ENCODE measurements around the gene STIM2.

The STIM2 gene

DNA sequence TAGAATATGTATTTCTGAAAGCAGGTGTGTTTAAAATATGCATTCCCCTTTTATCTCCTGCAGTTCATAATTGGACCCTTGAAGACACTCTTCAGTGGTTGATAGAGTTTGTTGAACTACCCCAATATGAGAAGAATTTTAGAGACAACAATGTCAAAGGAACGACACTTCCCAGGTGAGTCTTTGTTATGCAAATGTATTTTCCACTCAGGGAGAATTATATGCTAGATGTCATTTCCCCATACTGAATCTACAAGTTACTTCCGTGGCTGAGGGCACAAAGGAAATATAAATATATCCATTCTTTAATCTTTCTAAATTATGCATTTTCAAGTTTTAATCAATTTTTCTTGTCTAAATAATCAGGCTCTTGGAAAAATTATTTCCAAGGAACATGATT lies 134.7 kb downstream of the STIM2 start:
- H3K4me1 ChIP-seq (ENCODE audit: control insufficient read depth in 1 of 2, insufficient read depth in 2 of 2, low read length in 2 of 2): no peaks in the 10 kb centered on the region
- H3K18ac ChIP-seq (ENCODE audit: low read length): no peak overlapping the region
- no peaks in the 10 kb centered on the region for H3K27me3 ChIP-seq (ENCODE audit: insufficient read depth, low read length)
- no peak overlapping the region for H2AFZ ChIP-seq (ENCODE audit: insufficient read depth, low read length, poor library complexity)
- no peak overlapping the region for H3K4me3 ChIP-seq (ENCODE audit: low read depth, low read length)
- H2BK5ac ChIP-seq (ENCODE audit: low read depth, low read length, poor library complexity): no peak overlapping the region
- H4K91ac ChIP-seq (ENCODE audit: low read depth, low read length): no peak overlapping the region
- H3K9ac ChIP-seq (ENCODE audit: low read length): no peak overlapping the region
- no peak overlapping the region for H3K14ac ChIP-seq (ENCODE audit: low read length)
- H3K4me2 ChIP-seq (ENCODE audit: low read length): no peak overlapping the region
- WGBS (ENCODE audit: extremely low coverage, insufficient coverage, insufficient read length): no CpG with 5 or more reads among the region's 2 CpGs
- no peak overlapping the region for H3K27ac ChIP-seq (ENCODE audit: low read depth, low read length)
- H4K12ac ChIP-seq (ENCODE audit: low read depth, low read length): no peak overlapping the region
- H2AK5ac ChIP-seq (ENCODE audit: low read length): no peak overlapping the region
- no peak overlapping the region for H3K4ac ChIP-seq (ENCODE audit: low read depth, low read length)
- H2BK120ac ChIP-seq (ENCODE audit: insufficient read depth, low read length, poor library complexity): no peak overlapping the region
- no peak overlapping the region for H4K8ac ChIP-seq (ENCODE audit: low read depth, low read length)
- DNase-seq: no peak
- no peaks in the 10 kb centered on the region for H3K79me2 ChIP-seq (ENCODE audit: control insufficient read depth, insufficient read depth, low read length, poor library complexity)
- no peaks in the 10 kb centered on the region for H3K9me3 ChIP-seq (ENCODE audit: insufficient read depth, low read depth, low read length)
- no peak overlapping the region for H3K23ac ChIP-seq (ENCODE audit: low read length)
- H2BK12ac ChIP-seq (ENCODE audit: low read length): no peak overlapping the region
- no peaks in the 10 kb centered on the region for H3K79me1 ChIP-seq (ENCODE audit: low read length)
- no peaks in the 10 kb centered on the region for H3K36me3 ChIP-seq (ENCODE audit: control insufficient read depth in 1 of 2, insufficient read depth in 2 of 2, low read length in 2 of 2)

DNA sequence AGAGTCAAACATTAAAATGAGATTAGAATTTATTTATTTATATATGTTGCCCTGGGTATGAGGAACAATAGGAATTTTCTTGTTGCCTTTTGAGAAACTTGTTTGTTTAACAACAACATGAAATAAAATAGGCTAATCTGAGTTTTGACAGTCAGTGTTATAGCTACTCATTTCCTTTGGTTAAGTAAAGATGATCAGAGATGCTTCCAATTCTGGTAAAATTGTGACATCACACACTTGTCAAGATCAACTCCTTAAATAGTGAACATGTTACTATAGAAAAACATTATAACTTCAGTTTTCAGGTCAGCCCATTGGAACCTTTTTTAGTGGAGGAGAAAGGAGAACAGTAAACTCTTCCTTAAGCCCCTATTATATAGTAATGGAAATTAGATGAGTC lies 136.1 kb downstream of the STIM2 start:
- no peak overlapping the region for H3K4ac ChIP-seq (ENCODE audit: low read depth, low read length)

DNA sequence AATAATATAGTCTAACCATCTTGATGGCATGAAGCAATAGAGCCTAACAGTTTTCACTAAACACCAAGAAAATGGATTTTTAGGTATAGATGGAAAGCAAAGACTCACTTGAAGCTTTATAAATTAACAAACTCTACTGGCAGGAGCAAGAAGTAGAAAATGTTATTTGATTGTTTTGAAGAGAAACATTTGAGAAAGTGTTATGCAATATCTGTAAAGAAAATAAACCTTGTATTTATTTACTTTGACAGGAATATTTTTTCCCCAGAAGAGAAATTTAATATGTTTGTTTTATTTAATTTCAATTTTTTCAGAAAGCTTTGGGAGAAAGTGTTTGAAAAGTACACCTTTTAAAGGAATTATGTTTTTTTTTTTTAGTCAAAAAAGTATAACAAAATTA lies 139.0 kb downstream of the STIM2 start:
- Histone ChIP-seq H4K91ac (ENCODE audit: low read depth, low read length) (no peak overlapping the region), H3K79me2 (ENCODE audit: control insufficient read depth, insufficient read depth, low read length, poor library complexity) (no peaks in the 10 kb centered on the region), H3K36me3 (ENCODE audit: control insufficient read depth in 1 of 2, insufficient read depth in 2 of 2, low read length in 2 of 2) (no peaks in the 10 kb centered on the region), H3K79me1 (ENCODE audit: low read length) (no peaks in the 10 kb centered on the region), H3K23ac (ENCODE audit: low read length) (no peak overlapping the region), H3K27ac (ENCODE audit: low read depth, low read length) (no peak overlapping the region), H3K9me3 (ENCODE audit: insufficient read depth, low read depth, low read length) (no peaks in the 10 kb centered on the region), H3K4ac (ENCODE audit: low read depth, low read length) (no peak overlapping the region), H3K4me2 (ENCODE audit: low read length) (no peak overlapping the region), H3K18ac (ENCODE audit: low read length) (no peak overlapping the region), H2AK5ac (ENCODE audit: low read length) (no peak overlapping the region), H4K8ac (ENCODE audit: low read depth, low read length) (no peak overlapping the region), H3K14ac (ENCODE audit: low read length) (no peak overlapping the region), H3K4me1 (ENCODE audit: control insufficient read depth in 1 of 2, insufficient read depth in 2 of 2, low read length in 2 of 2) (no peaks in the 10 kb centered on the region), H3K4me3 (ENCODE audit: low read depth, low read length) (no peak overlapping the region), H2AFZ (ENCODE audit: insufficient read depth, low read length, poor library complexity) (no peak overlapping the region), H2BK120ac (ENCODE audit: insufficient read depth, low read length, poor library complexity) (no peak overlapping the region), H3K9ac (ENCODE audit: low read length) (no peak overlapping the region), H2BK12ac (ENCODE audit: low read length) (no peak overlapping the region), H4K12ac (ENCODE audit: low read depth, low read length) (no peak overlapping the region), H2BK5ac (ENCODE audit: low read depth, low read length, poor library complexity) (no peak overlapping the region), H3K27me3 (ENCODE audit: insufficient read depth, low read length) (no peaks in the 10 kb centered on the region)
- DNase-seq: no peak

More for the DNA sequence above, 136.1 kb downstream of the STIM2 start:
- no peaks in the 10 kb centered on the region for H3K4me1 ChIP-seq (ENCODE audit: control insufficient read depth in 1 of 2, insufficient read depth in 2 of 2, low read length in 2 of 2)
- H3K27me3 ChIP-seq (ENCODE audit: insufficient read depth, low read length): no peaks in the 10 kb centered on the region
- no peak overlapping the region for H2AK5ac ChIP-seq (ENCODE audit: low read length)
- no peak overlapping the region for H2AFZ ChIP-seq (ENCODE audit: insufficient read depth, low read length, poor library complexity)
- no peak overlapping the region for H4K8ac ChIP-seq (ENCODE audit: low read depth, low read length)
- no peak overlapping the region for H3K4me2 ChIP-seq (ENCODE audit: low read length)
- no peaks in the 10 kb centered on the region for H3K79me1 ChIP-seq (ENCODE audit: low read length)
- no peak overlapping the region for H3K23ac ChIP-seq (ENCODE audit: low read length)
- H3K27ac ChIP-seq (ENCODE audit: low read depth, low read length): no peak overlapping the region
- H3K36me3 ChIP-seq (ENCODE audit: control insufficient read depth in 1 of 2, insufficient read depth in 2 of 2, low read length in 2 of 2): no peaks in the 10 kb centered on the region
- H3K9me3 ChIP-seq (ENCODE audit: insufficient read depth, low read depth, low read length): no peaks in the 10 kb centered on the region
- no peak overlapping the region for H3K9ac ChIP-seq (ENCODE audit: low read length)
- H3K14ac ChIP-seq (ENCODE audit: low read length): no peak overlapping the region
- no peak overlapping the region for H2BK5ac ChIP-seq (ENCODE audit: low read depth, low read length, poor library complexity)
- H4K12ac ChIP-seq (ENCODE audit: low read depth, low read length): no peak overlapping the region
- H2BK12ac ChIP-seq (ENCODE audit: low read length): no peak overlapping the region
- H2BK120ac ChIP-seq (ENCODE audit: insufficient read depth, low read length, poor library complexity): no peak overlapping the region
- no peak for DNase-seq
- H3K4me3 ChIP-seq (ENCODE audit: low read depth, low read length): no peak overlapping the region
- H3K18ac ChIP-seq (ENCODE audit: low read length): no peak overlapping the region
- H4K91ac ChIP-seq (ENCODE audit: low read depth, low read length): no peak overlapping the region
- H3K79me2 ChIP-seq (ENCODE audit: control insufficient read depth, insufficient read depth, low read length, poor library complexity): no peaks in the 10 kb centered on the region

DNA sequence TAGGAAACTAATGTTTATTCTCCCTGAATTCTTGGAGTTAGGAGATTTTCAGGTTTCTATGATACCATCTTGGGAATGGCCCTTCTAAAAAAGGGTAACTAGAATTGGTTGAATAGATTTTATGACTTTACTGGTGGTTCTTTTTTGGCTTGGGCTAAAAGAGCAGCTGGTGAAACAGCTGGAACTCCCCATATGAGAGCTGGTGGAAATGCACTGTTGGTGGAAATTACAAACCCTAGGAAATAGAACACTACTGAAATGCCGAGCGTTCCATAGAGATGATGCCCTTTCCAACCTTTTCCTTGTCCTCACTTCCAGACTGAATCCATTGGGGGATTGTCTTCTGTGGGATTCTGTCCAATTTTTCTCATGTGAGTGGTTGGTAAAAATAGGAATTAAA lies 139.5 kb downstream of the STIM2 start:
- H3K4me2 ChIP-seq (ENCODE audit: low read length): no peak overlapping the region
- H4K8ac ChIP-seq (ENCODE audit: low read depth, low read length): no peak overlapping the region
- H3K18ac ChIP-seq (ENCODE audit: low read length): no peak overlapping the region
- H3K4me1 ChIP-seq (ENCODE audit: control insufficient read depth in 1 of 2, insufficient read depth in 2 of 2, low read length in 2 of 2): no peaks in the 10 kb centered on the region
- H4K12ac ChIP-seq (ENCODE audit: low read depth, low read length): no peak overlapping the region
- H3K9me3 ChIP-seq (ENCODE audit: insufficient read depth, low read depth, low read length): no peaks in the 10 kb centered on the region
- H3K27ac ChIP-seq (ENCODE audit: low read depth, low read length): no peak overlapping the region
- no peak overlapping the region for H3K14ac ChIP-seq (ENCODE audit: low read length)
- no peak overlapping the region for H2AFZ ChIP-seq (ENCODE audit: insufficient read depth, low read length, poor library complexity)
- no peaks in the 10 kb centered on the region for H3K36me3 ChIP-seq (ENCODE audit: control insufficient read depth in 1 of 2, insufficient read depth in 2 of 2, low read length in 2 of 2)
- no peaks in the 10 kb centered on the region for H3K79me2 ChIP-seq (ENCODE audit: control insufficient read depth, insufficient read depth, low read length, poor library complexity)
- no peak overlapping the region for H3K23ac ChIP-seq (ENCODE audit: low read length)
- H3K9ac ChIP-seq (ENCODE audit: low read length): no peak overlapping the region
- no peak overlapping the region for H2BK5ac ChIP-seq (ENCODE audit: low read depth, low read length, poor library complexity)
- no peak overlapping the region for H2AK5ac ChIP-seq (ENCODE audit: low read length)
- WGBS (ENCODE audit: extremely low coverage, insufficient coverage, insufficient read length): no CpG with 5 or more reads among the region's 2 CpGs
- H3K79me1 ChIP-seq (ENCODE audit: low read length): no peaks in the 10 kb centered on the region
- no peak overlapping the region for H3K4ac ChIP-seq (ENCODE audit: low read depth, low read length)
- no peaks in the 10 kb centered on the region for H3K27me3 ChIP-seq (ENCODE audit: insufficient read depth, low read length)
- H2BK120ac ChIP-seq (ENCODE audit: insufficient read depth, low read length, poor library complexity): no peak overlapping the region
- no peak overlapping the region for H4K91ac ChIP-seq (ENCODE audit: low read depth, low read length)
- H2BK12ac ChIP-seq (ENCODE audit: low read length): no peak overlapping the region
- H3K4me3 ChIP-seq (ENCODE audit: low read depth, low read length): no peak overlapping the region
- DNase-seq: no peak

DNA sequence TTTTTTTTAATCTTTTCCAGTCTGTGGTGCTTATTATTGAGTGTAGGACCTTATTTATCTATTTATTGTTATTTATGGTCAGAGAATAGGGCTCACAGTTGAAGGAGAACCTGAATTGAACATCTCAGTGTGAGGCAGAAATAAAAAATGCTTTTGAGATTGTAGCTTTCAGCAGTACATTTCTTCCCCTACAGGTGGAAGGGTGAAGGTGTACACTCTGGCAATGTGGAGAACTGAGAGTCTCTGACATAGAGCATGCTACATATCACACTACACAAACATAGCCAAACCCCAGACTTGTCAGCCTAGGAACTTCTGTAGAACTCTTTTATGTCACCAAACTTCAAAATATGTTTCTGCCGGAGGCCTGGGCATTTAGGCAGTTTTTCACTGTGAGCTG lies 140.2 kb downstream of the STIM2 start:
- Histone ChIP-seq H3K4me1 (ENCODE audit: control insufficient read depth in 1 of 2, insufficient read depth in 2 of 2, low read length in 2 of 2) (no peaks in the 10 kb centered on the region), H3K4me2 (ENCODE audit: low read length) (no peak overlapping the region), H3K4me3 (ENCODE audit: low read depth, low read length) (no peak overlapping the region), H3K14ac (ENCODE audit: low read length) (no peak overlapping the region), H3K27me3 (ENCODE audit: insufficient read depth, low read length) (no peaks in the 10 kb centered on the region), H4K8ac (ENCODE audit: low read depth, low read length) (no peak overlapping the region), H2BK5ac (ENCODE audit: low read depth, low read length, poor library complexity) (no peak overlapping the region), H2AK5ac (ENCODE audit: low read length) (no peak overlapping the region), H3K4ac (ENCODE audit: low read depth, low read length) (no peak overlapping the region), H3K18ac (ENCODE audit: low read length) (no peak overlapping the region), H3K79me1 (ENCODE audit: low read length) (no peaks in the 10 kb centered on the region), H3K23ac (ENCODE audit: low read length) (no peak overlapping the region), H2AFZ (ENCODE audit: insufficient read depth, low read length, poor library complexity) (no peak overlapping the region), H3K9ac (ENCODE audit: low read length) (no peak overlapping the region), H2BK12ac (ENCODE audit: low read length) (no peak overlapping the region), H2BK120ac (ENCODE audit: insufficient read depth, low read length, poor library complexity) (no peak overlapping the region), H3K9me3 (ENCODE audit: insufficient read depth, low read depth, low read length) (no peaks in the 10 kb centered on the region), H4K91ac (ENCODE audit: low read depth, low read length) (no peak overlapping the region), H4K12ac (ENCODE audit: low read depth, low read length) (no peak overlapping the region), H3K27ac (ENCODE audit: low read depth, low read length) (no peak overlapping the region), H3K79me2 (ENCODE audit: control insufficient read depth, insufficient read depth, low read length, poor library complexity) (no peaks in the 10 kb centered on the region), H3K36me3 (ENCODE audit: control insufficient read depth in 1 of 2, insufficient read depth in 2 of 2, low read length in 2 of 2) (no peaks in the 10 kb centered on the region)
- WGBS (ENCODE audit: extremely low coverage, insufficient coverage, insufficient read length): no CpG with 5 or more reads among the region's 1 CpG
- peak in 1 of 2 donors; percentile 17 for DNase-seq
